ENCODE measurements around the gene HMGCL. TPM values are rescaled to one million over a fixed set of nuclear protein-coding genes. Genes with fewer than 3 reads are reported as not detected.

HMGCL gene
- total and polyA plus RNA-seq, 2 donors (not counting 1 experiment from before 2014, with no cell fraction given), result 41.3 to 74.6 TPM

GRCh38 chr1:23793861-23794731 lies 31.1 kb downstream of the HMGCL start:
- peaks cover 16% of the 10 kb centered on the region for H3K79me2 ChIP-seq (ENCODE audit: control insufficient read depth, insufficient read depth, low read length)
- H3K27ac ChIP-seq (ENCODE audit: insufficient read depth, low read length), result peak overlapping the region; percentile 32
- no peak for DNase-seq (ENCODE audit: low read depth in 2 of 2)
- H3K4me3 ChIP-seq (replicated peaks in 1 of 4; ENCODE audit: control extremely low read depth in 1 of 4, insufficient read depth in 1 of 4, low read depth in 3 of 4, low read length in 4 of 4), result no peak overlapping the region
- no peaks in the 10 kb centered on the region for H3K9me3 ChIP-seq (ENCODE audit: control insufficient read depth, insufficient read depth, low read depth, low read length)
- H3K36me3 ChIP-seq (ENCODE audit: control insufficient read depth, insufficient read depth, low read length), result peaks cover 14% of the 10 kb centered on the region
- H4K20me1 ChIP-seq (ENCODE audit: control insufficient read depth, extremely low read depth, insufficient read depth, low read length), result no peaks in the 10 kb centered on the region
- H3K4me1 ChIP-seq (ENCODE audit: control insufficient read depth, extremely low read depth, insufficient read depth, low read length), result peaks cover 13% of the 10 kb centered on the region
- no peak overlapping the region for H3K4me2 ChIP-seq (ENCODE audit: extremely low read depth, insufficient read depth, low read length)
- H3K27me3 ChIP-seq (ENCODE audit: control insufficient read depth, insufficient read depth, low read length), result no peaks in the 10 kb centered on the region
- no peak overlapping the region for H3K9ac ChIP-seq (ENCODE audit: insufficient read depth, low read length)
- H2AFZ ChIP-seq (ENCODE audit: low read length), result no peak overlapping the region
- TF ChIP-seq EZH2 (IDR thresholded peaks at IDR 0.05; ENCODE audit: low read length, missing control alignments) (no peak), CTCF (conservative IDR thresholded peaks at IDR 0.05 in 1 of 2, IDR thresholded peaks at IDR 0.05 in 1 of 2; ENCODE audit: low read depth in 1 of 2, low read length in 2 of 2) (no peak)

- H3K9me3 ChIP-seq (ENCODE audit: control insufficient read depth, insufficient read depth, low read depth, low read length), result no peaks in the 10 kb centered on the region
- H2AFZ ChIP-seq (ENCODE audit: low read length), result no peak overlapping the region
- no peaks in the 10 kb centered on the region for H4K20me1 ChIP-seq (ENCODE audit: control insufficient read depth, extremely low read depth, insufficient read depth, low read length)
- TF ChIP-seq EZH2 (IDR thresholded peaks at IDR 0.05; ENCODE audit: low read length, missing control alignments), result no peak
- TF ChIP-seq CTCF (conservative IDR thresholded peaks at IDR 0.05 in 1 of 2, IDR thresholded peaks at IDR 0.05 in 1 of 2; ENCODE audit: low read depth in 1 of 2, low read length in 2 of 2), result no peak
- peaks cover 17% of the 10 kb centered on the region for H3K36me3 ChIP-seq (ENCODE audit: control insufficient read depth, insufficient read depth, low read length)
- H3K27ac ChIP-seq (ENCODE audit: insufficient read depth, low read length), result peak overlapping the region; percentile 32
- DNase-seq (ENCODE audit: low read depth in 2 of 2), result peak; percentile 32 to 68
- H3K4me1 ChIP-seq (ENCODE audit: control insufficient read depth, extremely low read depth, insufficient read depth, low read length), result peaks cover 13% of the 10 kb centered on the region
- no peak overlapping the region for H3K4me2 ChIP-seq (ENCODE audit: extremely low read depth, insufficient read depth, low read length)
- H3K27me3 ChIP-seq (ENCODE audit: control insufficient read depth, insufficient read depth, low read length), result no peaks in the 10 kb centered on the region
- H3K9ac ChIP-seq (ENCODE audit: insufficient read depth, low read length), result no peak overlapping the region
- H3K4me3 ChIP-seq (replicated peaks in 1 of 4; ENCODE audit: control extremely low read depth in 1 of 4, insufficient read depth in 1 of 4, low read depth in 3 of 4, low read length in 4 of 4), result peak overlapping the region in 1 of 4 experiments; percentile 93
- peaks cover 16% of the 10 kb centered on the region for H3K79me2 ChIP-seq (ENCODE audit: control insufficient read depth, insufficient read depth, low read length)
Observed at GRCh38 chr1:23793018-23793781, 32.0 kb downstream of the HMGCL start.

Data from fibroblast of lung (primary cell).